ENCODE results near the gene RIT1. TPM values are rescaled to one million over a fixed set of nuclear protein-coding genes. Genes with fewer than 3 reads are reported as not detected.
A peak's percentile ranks its signal among the peaks of the same experiment; 100 is the strongest.

RIT1 gene
- total and polyA plus RNA-seq, 2 of the 13 experiments (the other 11 are each of a cell fraction or from before 2014, with no cell fraction given), result 12.2 to 32.2 TPM

DNA sequence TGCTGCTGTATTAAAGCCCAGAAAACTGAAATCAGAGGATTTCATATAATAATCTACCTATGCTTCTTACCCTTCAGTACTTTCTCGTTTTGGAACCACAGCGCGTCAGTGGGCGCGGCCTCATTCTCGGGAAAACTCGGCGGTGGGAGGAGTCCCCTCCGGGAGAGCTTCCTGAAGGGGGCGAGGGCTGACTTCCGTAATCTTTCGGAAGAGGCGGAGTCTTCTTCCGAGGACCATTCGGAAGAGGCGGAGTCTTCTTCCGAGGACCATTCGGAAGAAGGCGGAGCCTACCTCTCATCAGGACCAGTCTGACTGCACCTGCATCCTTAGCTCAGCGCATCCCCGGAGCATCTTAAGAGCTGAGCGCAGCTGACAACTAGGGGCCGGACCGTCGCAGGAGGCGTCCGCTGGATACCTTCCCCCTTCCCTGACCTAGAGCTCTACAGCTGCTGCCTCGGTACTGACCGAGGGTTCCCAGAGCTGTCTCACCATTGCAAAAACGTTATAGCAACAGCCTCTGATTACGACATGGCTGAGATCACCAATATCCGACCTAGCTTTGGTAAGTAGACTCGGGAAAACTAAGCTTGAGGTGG is 51.8 kb downstream of the RIT1 start, which contains the start of gene SYT11 (continued):
- TF ChIP-seq HMGXB4 (CRISPR knock-in tag; IDR thresholded peaks at IDR 0.05; ENCODE audit: borderline replicate concordance in 1 of 2, low read depth in 1 of 2), result 0 out of 4 replicates have a peak, but pooled peaks of 1 of the 2 experiments have one; percentile 9
- TF ChIP-seq, protein P1, sequence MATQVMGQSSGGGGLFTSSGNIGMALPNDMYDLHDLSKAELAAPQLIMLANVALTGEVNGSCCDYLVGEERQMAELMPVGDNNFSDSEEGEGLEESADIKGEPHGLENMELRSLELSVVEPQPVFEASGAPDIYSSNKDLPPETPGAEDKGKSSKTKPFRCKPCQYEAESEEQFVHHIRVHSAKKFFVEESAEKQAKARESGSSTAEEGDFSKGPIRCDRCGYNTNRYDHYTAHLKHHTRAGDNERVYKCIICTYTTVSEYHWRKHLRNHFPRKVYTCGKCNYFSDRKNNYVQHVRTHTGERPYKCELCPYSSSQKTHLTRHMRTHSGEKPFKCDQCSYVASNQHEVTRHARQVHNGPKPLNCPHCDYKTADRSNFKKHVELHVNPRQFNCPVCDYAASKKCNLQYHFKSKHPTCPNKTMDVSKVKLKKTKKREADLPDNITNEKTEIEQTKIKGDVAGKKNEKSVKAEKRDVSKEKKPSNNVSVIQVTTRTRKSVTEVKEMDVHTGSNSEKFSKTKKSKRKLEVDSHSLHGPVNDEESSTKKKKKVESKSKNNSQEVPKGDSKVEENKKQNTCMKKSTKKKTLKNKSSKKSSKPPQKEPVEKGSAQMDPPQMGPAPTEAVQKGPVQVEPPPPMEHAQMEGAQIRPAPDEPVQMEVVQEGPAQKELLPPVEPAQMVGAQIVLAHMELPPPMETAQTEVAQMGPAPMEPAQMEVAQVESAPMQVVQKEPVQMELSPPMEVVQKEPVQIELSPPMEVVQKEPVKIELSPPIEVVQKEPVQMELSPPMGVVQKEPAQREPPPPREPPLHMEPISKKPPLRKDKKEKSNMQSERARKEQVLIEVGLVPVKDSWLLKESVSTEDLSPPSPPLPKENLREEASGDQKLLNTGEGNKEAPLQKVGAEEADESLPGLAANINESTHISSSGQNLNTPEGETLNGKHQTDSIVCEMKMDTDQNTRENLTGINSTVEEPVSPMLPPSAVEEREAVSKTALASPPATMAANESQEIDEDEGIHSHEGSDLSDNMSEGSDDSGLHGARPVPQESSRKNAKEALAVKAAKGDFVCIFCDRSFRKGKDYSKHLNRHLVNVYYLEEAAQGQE (IDR thresholded peaks at IDR 0.05; ENCODE audit: borderline replicate concordance in 1 of 2, low read depth in 1 of 2, low read length in 2 of 2), result no peak
- TF ChIP-seq, protein P2, sequence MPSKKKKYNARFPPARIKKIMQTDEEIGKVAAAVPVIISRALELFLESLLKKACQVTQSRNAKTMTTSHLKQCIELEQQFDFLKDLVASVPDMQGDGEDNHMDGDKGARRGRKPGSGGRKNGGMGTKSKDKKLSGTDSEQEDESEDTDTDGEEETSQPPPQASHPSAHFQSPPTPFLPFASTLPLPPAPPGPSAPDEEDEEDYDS (CRISPR knock-in tag; IDR thresholded peaks at IDR 0.05), result peak; percentile 66; the same call in 1 of the 2 replicates
- no peak for TF ChIP-seq GZF1 (CRISPR knock-in tag; IDR thresholded peaks at IDR 0.05)
- TF ChIP-seq, protein P3, sequence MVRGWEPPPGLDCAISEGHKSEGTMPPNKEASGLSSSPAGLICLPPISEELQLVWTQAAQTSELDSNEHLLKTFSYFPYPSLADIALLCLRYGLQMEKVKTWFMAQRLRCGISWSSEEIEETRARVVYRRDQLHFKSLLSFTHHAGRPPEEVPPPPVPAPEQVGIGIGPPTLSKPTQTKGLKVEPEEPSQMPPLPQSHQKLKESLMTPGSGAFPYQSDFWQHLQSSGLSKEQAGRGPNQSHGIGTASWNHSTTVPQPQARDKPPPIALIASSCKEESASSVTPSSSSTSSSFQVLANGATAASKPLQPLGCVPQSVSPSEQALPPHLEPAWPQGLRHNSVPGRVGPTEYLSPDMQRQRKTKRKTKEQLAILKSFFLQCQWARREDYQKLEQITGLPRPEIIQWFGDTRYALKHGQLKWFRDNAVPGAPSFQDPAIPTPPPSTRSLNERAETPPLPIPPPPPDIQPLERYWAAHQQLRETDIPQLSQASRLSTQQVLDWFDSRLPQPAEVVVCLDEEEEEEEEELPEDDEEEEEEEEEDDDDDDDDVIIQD (CRISPR knock-in tag; IDR thresholded peaks at IDR 0.05; ENCODE audit: low read depth), result peak; percentile 60
- no peak for TF ChIP-seq ELF4 (CRISPR knock-in tag; IDR thresholded peaks at IDR 0.05; ENCODE audit: borderline replicate concordance)
- TF ChIP-seq PPARG (CRISPR knock-in tag; conservative IDR thresholded peaks at IDR 0.05), result 0 out of 2 replicates have a peak, but pooled peaks have one; percentile 16
- no peak for TF ChIP-seq ZNF280D (CRISPR knock-in tag; IDR thresholded peaks at IDR 0.05)
- 0 out of 4 replicates have a peak, but pooled peaks of 1 of the 2 experiments have one; percentile 35 for TF ChIP-seq KLF16 (CRISPR knock-in tag; IDR thresholded peaks at IDR 0.05)
- 0 out of 2 replicates have a peak, but pooled peaks have one; percentile 15 for TF ChIP-seq ZMYM4 (CRISPR knock-in tag; IDR thresholded peaks at IDR 0.05)
- no peak for TF ChIP-seq CENPT (CRISPR knock-in tag; IDR thresholded peaks at IDR 0.05; ENCODE audit: low read depth)
- no peak for TF ChIP-seq ZNF431 (CRISPR knock-in tag; IDR thresholded peaks at IDR 0.05; ENCODE audit: borderline replicate concordance, low read depth)
- TF ChIP-seq ZNF841 (CRISPR knock-in tag; IDR thresholded peaks at IDR 0.05; ENCODE audit: borderline replicate concordance), result no peak
- TF ChIP-seq, protein P4, sequence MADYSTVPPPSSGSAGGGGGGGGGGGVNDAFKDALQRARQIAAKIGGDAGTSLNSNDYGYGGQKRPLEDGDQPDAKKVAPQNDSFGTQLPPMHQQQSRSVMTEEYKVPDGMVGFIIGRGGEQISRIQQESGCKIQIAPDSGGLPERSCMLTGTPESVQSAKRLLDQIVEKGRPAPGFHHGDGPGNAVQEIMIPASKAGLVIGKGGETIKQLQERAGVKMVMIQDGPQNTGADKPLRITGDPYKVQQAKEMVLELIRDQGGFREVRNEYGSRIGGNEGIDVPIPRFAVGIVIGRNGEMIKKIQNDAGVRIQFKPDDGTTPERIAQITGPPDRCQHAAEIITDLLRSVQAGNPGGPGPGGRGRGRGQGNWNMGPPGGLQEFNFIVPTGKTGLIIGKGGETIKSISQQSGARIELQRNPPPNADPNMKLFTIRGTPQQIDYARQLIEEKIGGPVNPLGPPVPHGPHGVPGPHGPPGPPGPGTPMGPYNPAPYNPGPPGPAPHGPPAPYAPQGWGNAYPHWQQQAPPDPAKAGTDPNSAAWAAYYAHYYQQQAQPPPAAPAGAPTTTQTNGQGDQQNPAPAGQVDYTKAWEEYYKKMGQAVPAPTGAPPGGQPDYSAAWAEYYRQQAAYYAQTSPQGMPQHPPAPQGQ (CRISPR knock-in tag; IDR thresholded peaks at IDR 0.05; ENCODE audit: borderline replicate concordance), result no peak
